Tibial nerve (tissue), 4 donors: ENCODE data around the gene INTS7. TPM values are rescaled to one million over a fixed set of nuclear protein-coding genes. Genes with fewer than 3 reads are reported as not detected.

Source experiments
- DNase-seq, 2 donors: peaks; one replicate each; pipeline ENCODE4 v3.0.0-alpha.2; 2019; ENCODE audit warnings: low spot score in 2 of 2
- H3K27ac ChIP-seq, 4 donors: fragments of 200-600 bp; sonication (generic) in 3 of 4; one replicate each; pipeline ENCODE4 v1.5.1; 2017 to 2019; ENCODE audit warnings: mild to moderate bottlenecking in 1 of 4
- H3K27me3 ChIP-seq, 2 donors: fragments of 200-600 bp; sonication (generic) in 1 of 2; one replicate each; pipeline versions ENCODE4 v1.5.1 to v1.6.0; 2017 to 2019
- H3K36me3 ChIP-seq, 3 donors: fragments of 200-600 bp; sonication (generic); one replicate each; pipeline ENCODE4 v1.5.1; 2018 to 2019
- H3K4me1 ChIP-seq, 4 donors: fragments of 200-600 bp; sonication (generic) in 3 of 4; one replicate each; pipeline ENCODE4 v1.5.1; 2017 to 2019
- H3K4me3 ChIP-seq, 4 donors: fragments of 200-600 bp; sonication (generic) in 3 of 4; one replicate each; pipeline ENCODE4 v1.5.1; 2017 to 2019; ENCODE audit warnings: mild to moderate bottlenecking in 1 of 4, moderate library complexity in 1 of 4
- H3K9me3 ChIP-seq, 4 donors: fragments of 200-600 bp; sonication (generic) in 3 of 4; one replicate each; pipeline ENCODE4 v1.5.1; 2017 to 2019
- CTCF ChIP-seq, 5 experiments: fragments of 200-600 bp in 3 of 5; fragments of 450-650 bp in 2 of 5; sonication (generic) in 3 of 5; IDR thresholded peaks; one replicate each; pipeline ENCODE4 v1.5.1; 2016 to 2019; ENCODE audit warnings: antibody characterized with exemption in 5 of 5, mild to moderate bottlenecking in 3 of 5, moderate library complexity in 2 of 5
- EP300 ChIP-seq, 2 donors: sonication (generic); formaldehyde crosslinking; IDR thresholded peaks; one replicate each; pipeline ENCODE4 v1.6.1; 2017; ENCODE audit warnings: antibody characterized with exemption in 2 of 2, mild to moderate bottlenecking in 1 of 2
- POLR2A ChIP-seq, 2 donors: fragments of 450-650 bp; IDR thresholded peaks; one replicate each; pipeline ENCODE4 v1.6.1; 2017; ENCODE audit warnings: antibody characterized with exemption in 2 of 2, mild to moderate bottlenecking in 2 of 2, moderate library complexity in 2 of 2
- WGBS, 2 donors: methylation state at CpG; one replicate each; pipeline ENCODE4 v1.1.5; 2018; 5-methylcytosine and 5-hydroxymethylcytosine counted together
- total RNA-seq, 4 donors: library from RNA; depleted of rRNA; stranded (reverse); fragments of >200 nt; gene quantifications; one replicate each; pipeline ENCODE4 v1.1.0, GENCODE V29; 2016

INTS7 gene
- total RNA-seq, 4 donors from 2014 or later, result 7.9 to 18.6 (median 9.6) TPM

- no peaks in the 10 kb centered on the region for H3K27me3 ChIP-seq
- H3K9me3 ChIP-seq, result no peaks in the 10 kb centered on the region
- H3K36me3 ChIP-seq, result no peaks in the 10 kb centered on the region
- TF ChIP-seq CTCF (IDR thresholded peaks at IDR 0.05) (no peak), POLR2A (IDR thresholded peaks at IDR 0.05) (no peak), EP300 (IDR thresholded peaks at IDR 0.05) (no peak)
- WGBS, 2 donors, result 83 to 84% methylated on average over 2 of the region's 2 CpGs
- DNase-seq, result no peak
- no peak overlapping the region for H3K4me3 ChIP-seq
- H3K4me1 ChIP-seq, result no peaks in the 10 kb centered on the region
- no peak overlapping the region for H3K27ac ChIP-seq
Observed at GRCh38 chr1:211908951-211909350, 126.4 kb downstream of the INTS7 start.

GRCh38 chr1:211908453-211908852 is 126.9 kb downstream of the INTS7 start:
- TF ChIP-seq CTCF (IDR thresholded peaks at IDR 0.05) (no peak), EP300 (IDR thresholded peaks at IDR 0.05) (no peak), POLR2A (IDR thresholded peaks at IDR 0.05) (no peak)
- 50 to 58% methylated on average over 2 of the region's 2 CpGs for WGBS, 2 donors
- Histone ChIP-seq H3K36me3 (no peaks in the 10 kb centered on the region), H3K27ac (no peak overlapping the region), H3K4me1 (no peaks in the 10 kb centered on the region), H3K27me3 (no peaks in the 10 kb centered on the region), H3K9me3 (no peaks in the 10 kb centered on the region), H3K4me3 (no peak overlapping the region)
- no peak for DNase-seq

GRCh38 chr1:211903490-211904245 is 131.7 kb downstream of the INTS7 start:
- no peaks in the 10 kb centered on the region for H3K27me3 ChIP-seq
- H3K4me1 ChIP-seq, result no peaks in the 10 kb centered on the region
- no peak for TF ChIP-seq POLR2A (IDR thresholded peaks at IDR 0.05)
- TF ChIP-seq CTCF (IDR thresholded peaks at IDR 0.05), result no peak
- TF ChIP-seq EP300 (IDR thresholded peaks at IDR 0.05), result no peak
- WGBS, 2 donors, result 65 to 71% methylated on average over 2 of the region's 2 CpGs
- no peak for DNase-seq
- no peak overlapping the region for H3K4me3 ChIP-seq
- H3K36me3 ChIP-seq, result no peaks in the 10 kb centered on the region
- H3K27ac ChIP-seq, result no peak overlapping the region
- H3K9me3 ChIP-seq, result no peaks in the 10 kb centered on the region

GRCh38 chr1:211902624-211903291 is 132.6 kb downstream of the INTS7 start:
- Histone ChIP-seq H3K9me3 (no peaks in the 10 kb centered on the region), H3K36me3 (no peaks in the 10 kb centered on the region), H3K4me1 (no peaks in the 10 kb centered on the region), H3K4me3 (no peak overlapping the region), H3K27me3 (no peaks in the 10 kb centered on the region), H3K27ac (no peak overlapping the region)
- no peak for TF ChIP-seq EP300 (IDR thresholded peaks at IDR 0.05)
- TF ChIP-seq CTCF (IDR thresholded peaks at IDR 0.05), result no peak
- TF ChIP-seq POLR2A (IDR thresholded peaks at IDR 0.05), result no peak
- 70 to 81% methylated on average over 4 of the region's 4 CpGs for WGBS, 2 donors
- no peak for DNase-seq

GRCh38 chr1:211901945-211902344 is 133.4 kb downstream of the INTS7 start:
- TF ChIP-seq POLR2A (IDR thresholded peaks at IDR 0.05) (no peak), CTCF (IDR thresholded peaks at IDR 0.05) (no peak), EP300 (IDR thresholded peaks at IDR 0.05) (no peak)
- H3K27me3 ChIP-seq, result no peaks in the 10 kb centered on the region
- 88 to 89% methylated on average over 2 of the region's 2 CpGs for WGBS, 2 donors

More at GRCh38 chr1:211901945-211902344, 133.4 kb downstream of the INTS7 start:
- no peak overlapping the region for H3K27ac ChIP-seq
- no peaks in the 10 kb centered on the region for H3K9me3 ChIP-seq
- DNase-seq, result no peak
- H3K36me3 ChIP-seq, result no peaks in the 10 kb centered on the region
- no peak overlapping the region for H3K4me3 ChIP-seq
- no peaks in the 10 kb centered on the region for H3K4me1 ChIP-seq
